Measurements from ENCODE around the gene DEFB119. TPM values are rescaled to one million over a fixed set of nuclear protein-coding genes. Genes with fewer than 3 reads are reported as not detected.

Gene DEFB119
- total RNA-seq, 1 donor from 2014 or later = not detected

GRCh38 chr20:31415653-31416052 lies 25.3 kb upstream of the DEFB119 start:
- H3K4me1 Mint-ChIP-seq (ENCODE audit: low read depth, unreplicated experiment) = no peaks in the 10 kb centered on the region
- no peak for DNase-seq
- H3K9me3 Mint-ChIP-seq (ENCODE audit: unreplicated experiment) = no peaks in the 10 kb centered on the region
- TF ChIP-seq CTCF (IDR thresholded peaks at IDR 0.05; ENCODE audit: partially characterized antibody, unreplicated experiment) = no peak
- H3K27me3 Mint-ChIP-seq (ENCODE audit: unreplicated experiment) = peaks cover 1% of the 10 kb centered on the region
- H3K4me3 Mint-ChIP-seq (ENCODE audit: unreplicated experiment) = no peak overlapping the region
- H3K27ac Mint-ChIP-seq (ENCODE audit: unreplicated experiment) = no peak overlapping the region
- H3K36me3 Mint-ChIP-seq (ENCODE audit: unreplicated experiment) = no peaks in the 10 kb centered on the region

DNA sequence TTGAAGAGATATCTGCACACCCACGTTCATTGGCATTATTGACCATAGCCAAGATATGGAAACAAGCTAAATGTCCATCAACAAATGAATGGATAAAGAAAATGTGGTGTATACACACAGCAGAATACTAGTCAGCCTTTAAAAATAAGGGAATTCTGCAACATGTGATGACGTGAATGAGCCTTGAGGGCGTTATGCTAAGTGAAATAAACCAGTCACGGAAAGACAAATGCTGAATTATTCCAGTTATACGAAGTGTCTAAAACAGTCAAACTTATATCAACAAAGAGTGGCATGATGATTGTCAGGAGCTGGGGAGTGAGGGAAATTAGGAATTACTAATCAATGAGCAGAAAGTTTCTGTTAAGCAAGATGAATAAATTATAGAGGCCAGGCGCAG lies 24.0 kb upstream of the DEFB119 start:
- H3K27me3 Mint-ChIP-seq (ENCODE audit: unreplicated experiment) = peaks cover 1% of the 10 kb centered on the region
- no peak for TF ChIP-seq CTCF (IDR thresholded peaks at IDR 0.05; ENCODE audit: partially characterized antibody, unreplicated experiment)
- H3K9me3 Mint-ChIP-seq (ENCODE audit: unreplicated experiment) = no peaks in the 10 kb centered on the region
- H3K36me3 Mint-ChIP-seq (ENCODE audit: unreplicated experiment) = no peaks in the 10 kb centered on the region
- no peak overlapping the region for H3K4me3 Mint-ChIP-seq (ENCODE audit: unreplicated experiment)
- no peak overlapping the region for H3K27ac Mint-ChIP-seq (ENCODE audit: unreplicated experiment)
- no peaks in the 10 kb centered on the region for H3K4me1 Mint-ChIP-seq (ENCODE audit: low read depth, unreplicated experiment)
- no peak for DNase-seq

GRCh38 chr20:31410011-31410410 lies 19.6 kb upstream of the DEFB119 start:
- H3K27ac Mint-ChIP-seq (ENCODE audit: unreplicated experiment) = no peak overlapping the region
- no peaks in the 10 kb centered on the region for H3K9me3 Mint-ChIP-seq (ENCODE audit: unreplicated experiment)
- H3K27me3 Mint-ChIP-seq (ENCODE audit: unreplicated experiment) = peaks cover 1% of the 10 kb centered on the region
- TF ChIP-seq CTCF (IDR thresholded peaks at IDR 0.05; ENCODE audit: partially characterized antibody, unreplicated experiment) = no peak
- no peak for DNase-seq
- H3K36me3 Mint-ChIP-seq (ENCODE audit: unreplicated experiment) = no peaks in the 10 kb centered on the region
- H3K4me3 Mint-ChIP-seq (ENCODE audit: unreplicated experiment) = no peak overlapping the region
- H3K4me1 Mint-ChIP-seq (ENCODE audit: low read depth, unreplicated experiment) = no peaks in the 10 kb centered on the region

GRCh38 chr20:31406115-31406514 lies 15.7 kb upstream of the DEFB119 start, which contains the start of gene DEFB121:
TSS of gene DEFB121 (minus strand) at chr20:31406215. CDS start at chr20:31406152, 63 bp downstream.
- H3K36me3 Mint-ChIP-seq (ENCODE audit: unreplicated experiment) = no peaks in the 10 kb centered on the region

DNA sequence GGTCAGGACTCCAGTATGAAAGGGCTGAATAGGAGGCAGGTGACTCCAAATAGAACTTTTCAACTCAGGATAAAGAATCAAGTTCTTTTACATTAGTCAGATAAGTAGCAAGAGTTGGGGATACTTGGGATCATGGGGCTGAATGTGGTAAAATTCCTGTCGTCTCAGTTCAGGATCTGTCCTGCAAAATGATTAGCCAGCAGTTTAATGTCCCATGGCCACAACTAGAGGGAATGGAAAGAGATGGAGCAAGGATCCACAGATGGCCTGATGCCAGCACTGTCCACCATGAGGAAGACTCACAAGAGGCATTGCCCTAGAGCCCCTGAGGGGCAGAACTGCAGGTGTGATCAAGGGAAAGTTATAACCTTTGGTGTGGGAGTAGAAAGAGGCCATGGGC lies 13.5 kb upstream of the DEFB119 start:
- Mint-ChIP-seq H3K4me1 (ENCODE audit: low read depth, unreplicated experiment) (no peaks in the 10 kb centered on the region), H3K27me3 (ENCODE audit: unreplicated experiment) (peaks cover 4% of the 10 kb centered on the region), H3K4me3 (ENCODE audit: unreplicated experiment) (no peak overlapping the region), H3K27ac (ENCODE audit: unreplicated experiment) (no peak overlapping the region), H3K36me3 (ENCODE audit: unreplicated experiment) (peaks cover 4% of the 10 kb centered on the region), H3K9me3 (ENCODE audit: unreplicated experiment) (peaks cover 5% of the 10 kb centered on the region)
- DNase-seq = no peak
- TF ChIP-seq CTCF (IDR thresholded peaks at IDR 0.05; ENCODE audit: partially characterized antibody, unreplicated experiment) = no peak

More at GRCh38 chr20:31406115-31406514, 15.7 kb upstream of the DEFB119 start, which contains the start of gene DEFB121:
- H3K27ac Mint-ChIP-seq (ENCODE audit: unreplicated experiment) = no peak within 1 kb of the TSS
- no peak for DNase-seq
- H3K4me3 Mint-ChIP-seq (ENCODE audit: unreplicated experiment) = no peak within 1 kb of the TSS
- peaks cover 2% of the 10 kb centered on the region for H3K27me3 Mint-ChIP-seq (ENCODE audit: unreplicated experiment)
- TF ChIP-seq CTCF (IDR thresholded peaks at IDR 0.05; ENCODE audit: partially characterized antibody, unreplicated experiment) = no peak
- H3K9me3 Mint-ChIP-seq (ENCODE audit: unreplicated experiment) = no peaks in the 10 kb centered on the region
- no peaks in the 10 kb centered on the region for H3K4me1 Mint-ChIP-seq (ENCODE audit: low read depth, unreplicated experiment)
